ENCODE results near the gene TGM2.

GRCh38 chr20:38155811-38156210 lies 9.3 kb downstream of the TGM2 start:
- TF ChIP-seq CTCF (IDR thresholded peaks at IDR 0.05) (no peak), POLR2A (IDR thresholded peaks at IDR 0.05) (no peak)
